ENCODE data around the gene RNF223. TPM values are rescaled to one million over a fixed set of nuclear protein-coding genes. Genes with fewer than 3 reads are reported as not detected.

The RNF223 gene
- total and polyA plus RNA-seq, 10 donors, result not detected

DNA sequence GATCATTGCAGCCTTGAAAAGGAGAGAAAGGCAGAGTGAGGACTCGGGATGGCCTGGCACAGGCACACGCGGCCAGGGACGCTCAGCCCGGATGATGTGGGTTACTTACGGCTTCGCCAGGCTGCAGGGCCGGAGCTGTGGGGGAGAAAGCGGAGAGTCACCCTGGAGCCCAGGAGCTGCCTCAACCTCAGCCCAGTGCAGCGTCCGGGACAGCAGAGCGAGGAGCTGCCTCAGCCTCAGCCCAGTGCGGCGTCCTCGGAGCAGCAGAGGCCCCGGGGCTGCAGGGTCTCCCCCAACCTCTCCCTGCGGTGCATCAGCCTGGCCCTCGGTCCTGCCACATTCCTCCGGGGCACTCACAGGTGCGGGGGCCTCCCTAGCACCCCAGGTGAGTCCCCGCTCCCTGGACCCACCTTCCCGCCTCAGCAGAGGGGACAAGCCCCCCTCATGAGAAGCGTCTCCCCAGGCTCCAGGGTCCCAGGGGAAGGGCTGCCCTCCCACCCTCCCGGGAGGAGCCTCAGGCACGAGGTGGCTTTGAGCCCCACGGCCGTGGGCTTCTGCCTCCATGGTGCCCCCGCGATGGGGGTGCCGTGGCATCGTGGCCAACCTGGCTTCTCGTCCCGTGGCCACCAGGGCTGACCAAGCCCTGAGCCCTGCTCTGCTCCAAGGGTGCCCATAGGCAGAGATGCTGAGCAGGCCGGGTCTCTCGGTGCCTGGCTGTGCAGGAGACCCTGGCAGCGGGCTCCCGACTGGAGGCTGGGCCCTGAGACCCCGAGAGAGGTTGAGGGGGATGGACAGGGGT lies 10.5 kb upstream of the RNF223 start:
- Histone ChIP-seq H3K4me1 (peaks cover 7 to 9% (median 8%) of the 10 kb centered on the region in 6 donors), H3K27me3 (replicated peaks in 1 of 7) (peaks cover 0 to 9% (median 5%) of the 10 kb centered on the region in 7 donors), H3K36me3 (peaks cover 0 to 42% (median 2%) of the 10 kb centered on the region in 6 donors), H3K27ac (no peak overlapping the region), H3K9me3 (no peaks in the 10 kb centered on the region), H3K4me3 (no peak overlapping the region)
- 88 to 95% (median 95%) methylated on average over 9 to 38 of the region's 38 CpGs for WGBS, 5 donors
- intact Hi-C loops (cut with DNase I; ENCODE audit: low total_unique reads), result no loop called here
- TF ChIP-seq POLR2AphosphoS5 (IDR thresholded peaks at IDR 0.05), result no peak
- no peak for TF ChIP-seq POLR2A (IDR thresholded peaks at IDR 0.05)
- TF ChIP-seq, protein P1, sequence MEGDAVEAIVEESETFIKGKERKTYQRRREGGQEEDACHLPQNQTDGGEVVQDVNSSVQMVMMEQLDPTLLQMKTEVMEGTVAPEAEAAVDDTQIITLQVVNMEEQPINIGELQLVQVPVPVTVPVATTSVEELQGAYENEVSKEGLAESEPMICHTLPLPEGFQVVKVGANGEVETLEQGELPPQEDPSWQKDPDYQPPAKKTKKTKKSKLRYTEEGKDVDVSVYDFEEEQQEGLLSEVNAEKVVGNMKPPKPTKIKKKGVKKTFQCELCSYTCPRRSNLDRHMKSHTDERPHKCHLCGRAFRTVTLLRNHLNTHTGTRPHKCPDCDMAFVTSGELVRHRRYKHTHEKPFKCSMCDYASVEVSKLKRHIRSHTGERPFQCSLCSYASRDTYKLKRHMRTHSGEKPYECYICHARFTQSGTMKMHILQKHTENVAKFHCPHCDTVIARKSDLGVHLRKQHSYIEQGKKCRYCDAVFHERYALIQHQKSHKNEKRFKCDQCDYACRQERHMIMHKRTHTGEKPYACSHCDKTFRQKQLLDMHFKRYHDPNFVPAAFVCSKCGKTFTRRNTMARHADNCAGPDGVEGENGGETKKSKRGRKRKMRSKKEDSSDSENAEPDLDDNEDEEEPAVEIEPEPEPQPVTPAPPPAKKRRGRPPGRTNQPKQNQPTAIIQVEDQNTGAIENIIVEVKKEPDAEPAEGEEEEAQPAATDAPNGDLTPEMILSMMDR (IDR thresholded peaks at IDR 0.05 in 8 of 11, conservative IDR thresholded peaks at IDR 0.05 in 3 of 11), result no peak
- DNase-seq, result peak; percentile 66

- Histone ChIP-seq H3K27ac (no peak overlapping the region), H3K36me3 (peaks cover 0 to 42% (median 2%) of the 10 kb centered on the region in 6 donors), H3K27me3 (replicated peaks in 1 of 7) (peaks cover 0 to 15% (median 5%) of the 10 kb centered on the region in 7 donors), H3K9me3 (no peaks in the 10 kb centered on the region), H3K4me1 (peaks cover 10 to 14% (median 12%) of the 10 kb centered on the region in 6 donors), H3K4me3 (no peak overlapping the region)
- TF ChIP-seq POLR2AphosphoS5 (IDR thresholded peaks at IDR 0.05) (no peak), POLR2A (IDR thresholded peaks at IDR 0.05) (no peak)
- TF ChIP-seq, protein P1 (IDR thresholded peaks at IDR 0.05 in 8 of 11, conservative IDR thresholded peaks at IDR 0.05 in 3 of 11), result no peak
- 81 to 96% (median 92%) methylated on average over 41 to 43 of the region's 43 CpGs for WGBS, 5 donors
- intact Hi-C loops (cut with DNase I; ENCODE audit: low total_unique reads), result no loop called here
- DNase-seq, result peak; percentile 71
Measured at GRCh38 chr1:1083416-1084371, 9.6 kb upstream of the RNF223 start.

DNA sequence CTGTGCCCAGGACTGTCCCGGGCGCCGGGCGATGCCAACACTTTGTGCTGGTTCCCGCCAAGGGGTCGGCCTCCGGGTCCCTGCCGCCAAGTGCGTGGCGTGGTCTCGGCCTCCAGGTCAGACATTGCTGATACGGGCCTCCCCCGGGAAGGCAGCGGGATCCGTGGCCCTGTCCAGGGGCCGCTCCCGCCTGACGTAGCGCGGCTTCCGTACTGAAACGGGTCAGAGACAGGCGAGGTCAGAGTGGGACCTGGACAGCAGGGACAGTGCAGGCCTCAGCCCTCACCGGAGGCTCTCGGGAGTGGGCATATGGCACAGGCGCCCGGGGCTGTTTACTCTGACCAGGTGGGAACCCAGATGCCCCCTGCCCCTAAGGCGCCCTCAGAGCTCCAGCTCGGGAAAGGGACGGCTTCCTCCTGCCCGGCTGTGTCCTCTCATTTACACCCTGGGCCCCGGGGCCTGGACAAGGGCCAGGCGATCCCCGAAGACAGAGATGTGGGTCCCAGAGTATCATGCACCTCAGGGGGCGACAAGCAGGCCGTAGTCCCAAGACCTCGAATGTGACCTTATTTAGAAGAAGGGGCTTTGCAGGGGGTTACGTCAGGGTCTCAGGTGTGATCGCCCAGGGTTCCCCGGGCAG lies 8.8 kb upstream of the RNF223 start:
- 85 to 94% (median 92%) methylated on average over 13 to 40 of the region's 40 CpGs for whole genome bisulfite sequencing, 5 donors
- Histone ChIP-seq H3K4me3 (no peak overlapping the region), H3K9me3 (no peaks in the 10 kb centered on the region), H3K4me1 (peaks cover 10 to 14% (median 12%) of the 10 kb centered on the region in 6 donors), H3K27me3 (replicated peaks in 1 of 7) (peaks cover 0 to 15% (median 5%) of the 10 kb centered on the region in 7 donors), H3K27ac (no peak overlapping the region), H3K36me3 (peaks cover 0 to 42% (median 2%) of the 10 kb centered on the region in 6 donors)
- peak; percentile 69 for DNase-seq
- TF ChIP-seq, protein P1 (IDR thresholded peaks at IDR 0.05 in 8 of 11, conservative IDR thresholded peaks at IDR 0.05 in 3 of 11), result no peak
- TF ChIP-seq POLR2AphosphoS5 (IDR thresholded peaks at IDR 0.05) (no peak), POLR2A (IDR thresholded peaks at IDR 0.05) (no peak)
- intact Hi-C loops (cut with DNase I; ENCODE audit: low total_unique reads), result no loop called here

All from spleen (tissue), 11 donors.